IMR-90 (cell line): ENCODE results near the gene DNAJB4. TPM values are rescaled to one million over a fixed set of nuclear protein-coding genes. Genes with fewer than 3 reads are reported as not detected.

Experiments
- ATAC-seq: fragments of 200-7000 bp; cut with Tn5 transposase; 2 replicates; pipeline ENCODE4 v1.9.1; 2020; ENCODE audit warnings: low read depth, mild to moderate bottlenecking, moderate library complexity
- BruUV-seq: library from RNA; stranded (reverse); fragments of 400-500 nt; replicated peaks from 2 replicates; lab custom pipeline; 2021; lab: Mats Ljungman, UMichigan
- CTCF ChIA-PET: fragments of 300-600 bp; formaldehyde crosslinking; extraction: SDS; loops from one replicate; lab custom pipeline; 2021; ENCODE audit warnings: antibody characterized with exemption; lab: Yijun Ruan, JAX
- POLR2A ChIA-PET: fragments of 300-600 bp; sonication (Branson Sonifier 250); formaldehyde crosslinking; loops from one replicate; lab custom pipeline; 2022; ENCODE audit warnings: antibody characterized with exemption; ENCODE audit not compliant: unreplicated experiment; lab: Charles Lee
- DNase-seq: peaks from one replicate; pipeline ENCODE4 v3.0.0; 2013
- H2AFZ ChIP-seq: replicated peaks from 2 replicates; pipeline ENCODE3; 2013; ENCODE audit warnings: low read length, mild to moderate bottlenecking; ENCODE audit not compliant: poor library complexity
- H2AK5ac ChIP-seq: 2 replicates; pipeline ENCODE4 v1.6.1; 2013; ENCODE audit warnings: low read depth, low read length, inconsistent platforms
- H2AK9ac ChIP-seq: replicated peaks from 2 replicates; pipeline ENCODE3; 2013; ENCODE audit warnings: mild to moderate bottlenecking, low read depth, low read length, moderate library complexity; ENCODE audit not compliant: poor library complexity
- H2BK120ac ChIP-seq: 2 replicates; pipeline ENCODE4 v1.6.1; 2013; ENCODE audit warnings: low read depth, low read length, inconsistent platforms
- H2BK15ac ChIP-seq: 3 replicates; pipeline ENCODE4 v1.6.1; 2013; ENCODE audit warnings: low read depth, low read length, inconsistent platforms
- H2BK20ac ChIP-seq: 2 replicates; pipeline ENCODE4 v1.6.1; 2013; ENCODE audit warnings: low read depth, mild to moderate bottlenecking, inconsistent platforms, low read length, moderate library complexity
- H2BK5ac ChIP-seq: 2 replicates; pipeline ENCODE4 v1.6.1; 2013; ENCODE audit warnings: mild to moderate bottlenecking, low read depth, low read length, inconsistent platforms; ENCODE audit not compliant: poor library complexity, severe bottlenecking
- H3K14ac ChIP-seq: replicated peaks from 2 replicates; pipeline ENCODE4 v1.6.1; 2013; ENCODE audit warnings: low read depth, low read length, inconsistent platforms
- H3K18ac ChIP-seq: 2 replicates; pipeline ENCODE4 v1.6.1; 2013; ENCODE audit warnings: low read depth, low read length, control low read depth
- H3K23ac ChIP-seq: 2 replicates; pipeline ENCODE4 v1.6.1; 2013; ENCODE audit warnings: low read depth, low read length, inconsistent platforms
- H3K27ac ChIP-seq: 2 replicates; pipeline ENCODE4 v1.5.1; 2013; ENCODE audit warnings: mild to moderate bottlenecking, control low read depth, low read length; ENCODE audit not compliant: insufficient read depth
- H3K27me3 ChIP-seq: 2 replicates; pipeline ENCODE4 v1.6.1; 2013; ENCODE audit warnings: low read length; ENCODE audit not compliant: control insufficient read depth, insufficient read depth
- H3K36me3 ChIP-seq: 2 replicates; pipeline ENCODE4 v1.6.1; 2013; ENCODE audit warnings: low read length, mixed read lengths; ENCODE audit not compliant: control insufficient read depth, insufficient read depth
- H3K4ac ChIP-seq: 2 replicates; pipeline ENCODE4 v1.6.1; 2013; ENCODE audit warnings: low read depth, low read length, inconsistent platforms
- H3K4me1 ChIP-seq: 2 replicates; pipeline ENCODE4 v1.6.1; 2013; ENCODE audit warnings: low read length, mixed read lengths; ENCODE audit not compliant: control insufficient read depth, insufficient read depth
- H3K4me2 ChIP-seq: 2 replicates; pipeline ENCODE4 v1.6.1; 2013; ENCODE audit warnings: low read depth, mild to moderate bottlenecking, control low read depth, low read length, moderate library complexity
- H3K4me3 ChIP-seq: 2 replicates; pipeline ENCODE4 v1.5.1; 2013; ENCODE audit warnings: low read depth, mild to moderate bottlenecking, control low read depth, low read length, moderate library complexity; ENCODE audit not compliant: insufficient read depth
- H3K56ac ChIP-seq: 2 replicates; pipeline ENCODE4 v1.6.1; 2013; ENCODE audit warnings: low read length, inconsistent platforms; ENCODE audit not compliant: insufficient read depth; ENCODE audit errors: extremely low read depth
- H3K79me1 ChIP-seq, 2 experiments: 2 replicates each; pipeline ENCODE4 v1.6.1; 2013; ENCODE audit warnings: low read length in 2 of 2, inconsistent platforms in 1 of 2, low read depth in 1 of 2
- H3K9ac ChIP-seq: 2 replicates; pipeline ENCODE4 v1.6.1; 2013; ENCODE audit warnings: low read depth, low read length, control low read depth
- H3K9me1 ChIP-seq: 2 replicates; pipeline ENCODE4 v1.6.1; 2013; ENCODE audit warnings: low read length, inconsistent platforms; ENCODE audit not compliant: insufficient read depth
- H3K9me3 ChIP-seq: 2 replicates; pipeline ENCODE4 v1.6.1; 2013; ENCODE audit warnings: low read length; ENCODE audit not compliant: control insufficient read depth, insufficient read depth
- H4K20me1 ChIP-seq: 2 replicates; pipeline ENCODE4 v1.6.1; 2013; ENCODE audit warnings: low read length, inconsistent platforms; ENCODE audit not compliant: insufficient read depth
- H4K5ac ChIP-seq: 2 replicates; pipeline ENCODE4 v1.6.1; 2013; ENCODE audit warnings: mild to moderate bottlenecking, low read depth, low read length, control low read depth
- H4K8ac ChIP-seq, 2 experiments: 2 replicates each; pipeline ENCODE4 v1.6.1; 2013; ENCODE audit warnings: low read depth in 2 of 2, low read length in 2 of 2, control low read depth in 1 of 2, inconsistent platforms in 1 of 2
- H4K91ac ChIP-seq: 2 replicates; pipeline ENCODE4 v1.6.1; 2013; ENCODE audit warnings: low read depth, low read length, inconsistent platforms; ENCODE audit not compliant: insufficient read depth
- CHD1 ChIP-seq: IDR thresholded peaks from 2 replicates; pipeline ENCODE4 v1.6.1; 2012; ENCODE audit warnings: low read depth, low read length, improper control_type of control experiment
- MAFK ChIP-seq: IDR thresholded peaks from 2 replicates; pipeline ENCODE4 v1.6.1; 2012; ENCODE audit warnings: low read depth, low read length, improper control_type of control experiment
- NFE2L2 ChIP-seq: fragments of 150-350 bp; IDR thresholded peaks from 2 replicates; pipeline ENCODE4 v1.6.1; 2016; ENCODE audit warnings: low read depth, mild to moderate bottlenecking, low read length
- WGBS, 2 experiments: methylation state at CpG; one replicate each; pipeline versions ENCODE4 v1.1.5 to v1.1.7; 2013; ENCODE audit warnings: missing lambda C conversion rate in 2 of 2; ENCODE audit not compliant: insufficient read length in 1 of 2; ENCODE audit errors: extremely low coverage in 2 of 2; 5-methylcytosine and 5-hydroxymethylcytosine counted together
- dilution Hi-C: fragments of 300-500 bp; cut with HindIII; formaldehyde crosslinking; loops from one replicate; pipeline ENCODE4 v1.14.3; 2018; ENCODE audit warnings: low sequenced_read_pairs; ENCODE audit not compliant: unreplicated experiment
- in situ Hi-C: fragments of 300-500 bp; cut with MboI; formaldehyde crosslinking; loops from 3 replicates; pipeline ENCODE4 v1.14.3; 2019; ENCODE audit warnings: low sequenced_read_pairs, inconsistent platforms, mixed read lengths
- intact Hi-C: fragments of 100-400 bp; cut with micrococcal nuclease; formaldehyde crosslinking; loops from 2 replicates; pipeline ENCODE4 v1.10.0; 2022
- polyA plus RNA-seq, 3 experiments: library from polyadenylated mRNA; depleted of rRNA; stranded (reverse); fragments of >200 nt; gene quantifications; 2 replicates each; pipeline ENCODE4 v1.2.3, GENCODE V29; 2012; ENCODE audit warnings: low replicate concordance in 1 of 3
- total RNA-seq: library from RNA; depleted of rRNA; stranded (reverse); fragments of >200 nt; gene quantifications from 2 replicates; pipeline ENCODE4 v1.2.3, GENCODE V29; 2012

DNAJB4 gene
- total and polyA plus RNA-seq, 2 of the 4 experiments (the other 2 are of a cell fraction) = 30.6 to 31.0 TPM

DNA sequence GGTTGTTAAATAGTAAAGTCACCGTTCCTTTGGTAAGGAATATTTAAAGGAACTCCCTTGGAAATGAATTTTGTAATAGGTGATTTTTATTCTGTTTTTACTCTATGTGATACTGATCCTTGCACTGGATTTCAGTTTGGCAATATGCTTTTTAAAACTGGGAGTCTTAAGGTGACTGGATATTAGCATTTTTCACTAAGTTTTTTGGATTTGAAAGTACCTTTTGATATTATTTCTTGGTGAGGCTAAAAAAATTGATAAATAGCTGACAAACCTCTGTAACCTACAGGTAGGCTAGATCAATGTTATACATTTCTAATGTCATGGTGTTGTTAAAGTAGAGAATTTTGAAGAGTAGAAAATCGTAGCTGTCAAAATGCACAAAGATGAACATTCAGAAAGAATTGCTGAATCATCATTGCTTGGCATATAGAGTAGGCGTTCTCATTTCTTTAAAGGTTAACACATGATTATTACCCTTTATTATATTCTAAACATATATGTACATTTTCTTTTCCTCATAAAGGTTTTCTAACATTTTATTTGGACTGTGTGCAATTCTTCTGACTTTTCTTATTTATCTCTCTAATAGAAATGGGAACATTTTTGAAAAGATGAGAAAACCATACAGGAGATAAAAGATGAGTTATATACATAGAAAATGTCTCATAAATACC is 1.5 kb upstream of the DNAJB4 start:
- H3K4me1 ChIP-seq = peaks cover 2% of the 10 kb centered on the region
- intact Hi-C loops = no loop called here
- peaks cover 2% of the 10 kb centered on the region; the same call in 1 of the 2 replicates for H3K9me1 ChIP-seq
- H2BK20ac ChIP-seq = no peak overlapping the region
- BruUV-seq = no TSS peak
- H4K8ac ChIP-seq = no peak overlapping the region
- H3K4ac ChIP-seq = no peak overlapping the region
- ATAC-seq (no peak), DNase-seq (no peak)
- no peak overlapping the region for H2BK120ac ChIP-seq
- H2BK5ac ChIP-seq = peak overlapping the region; percentile 100
- H2AFZ ChIP-seq = no peak overlapping the region
- TF ChIP-seq CHD1 = no peak
- peak; percentile 90 for TF ChIP-seq NFE2L2
- TF ChIP-seq MAFK = peak; percentile 98
- no peak overlapping the region for H3K4me3 ChIP-seq
- in situ Hi-C loops = no loop called here
- no peak overlapping the region for H4K5ac ChIP-seq
- H3K56ac ChIP-seq = no peak overlapping the region
- peak overlapping the region; percentile 47; the same call in 1 of the 2 replicates for H3K27ac ChIP-seq
- H2AK5ac ChIP-seq = no peak overlapping the region
- H4K91ac ChIP-seq = no peak overlapping the region
- H3K9ac ChIP-seq = peak overlapping the region; percentile 29; the same call in 1 of the 2 replicates
- CTCF ChIA-PET = no interaction called here
- H3K27me3 ChIP-seq = no peaks in the 10 kb centered on the region
- peak overlapping the region; percentile 73; the same call in 1 of the 2 replicates for H3K4me2 ChIP-seq
- no peak overlapping the region for H3K14ac ChIP-seq
- no peak overlapping the region for H2BK15ac ChIP-seq
- dilution Hi-C loops = no loop called here
- H3K18ac ChIP-seq = no peak overlapping the region
- peaks cover 3 to 13% of the 10 kb centered on the region in 2 experiments; a peak in 3 of 4 replicates for H3K79me1 ChIP-seq
- H4K20me1 ChIP-seq = no peaks in the 10 kb centered on the region; the same call in 1 of the 2 replicates
- no peaks in the 10 kb centered on the region for H3K9me3 ChIP-seq
- no peaks in the 10 kb centered on the region for H3K36me3 ChIP-seq
- no CpG with 5 or more reads among the region's 3 CpGs for WGBS, 2 experiments
- H3K23ac ChIP-seq = no peak overlapping the region
- H2AK9ac ChIP-seq = no peak overlapping the region
- POLR2A ChIA-PET = interaction anchor here (1.1 kb wide), 1 partner anchor 28 kb away, joined by 3 read pairs; no protein-coding TSS in a partner anchor
